Loucy (cell line): ENCODE data around the gene LHFPL3.

Experiments
- H2AFZ ChIP-seq: fragments of 200-600 bp; sonication (generic); 2 replicates; pipeline ENCODE4 v1.6.0; 2016; ENCODE audit warnings: antibody characterized with exemption, mild to moderate bottlenecking, low read length, moderate library complexity
- H3F3A ChIP-seq: fragments of 200-600 bp; 2 replicates; pipeline ENCODE4 v1.6.0; 2016; ENCODE audit warnings: antibody characterized with exemption, low read depth, mild to moderate bottlenecking
- H3K27me3 ChIP-seq: fragments of 200-600 bp; sonication (generic); 2 replicates; pipeline ENCODE4 v1.6.1; 2014; ENCODE audit warnings: low read length, mild to moderate bottlenecking; ENCODE audit not compliant: insufficient read depth, poor library complexity, severe bottlenecking
- H3K36me3 ChIP-seq: fragments of 200-600 bp; sonication (generic); 2 replicates; pipeline ENCODE4 v1.6.1; 2016; ENCODE audit warnings: low read length; ENCODE audit not compliant: insufficient read depth
- H3K4me1 ChIP-seq: fragments of 200-600 bp; sonication (generic); 2 replicates; pipeline ENCODE4 v1.5.1; 2014; ENCODE audit warnings: low read length, mild to moderate bottlenecking; ENCODE audit not compliant: insufficient read depth, poor library complexity, severe bottlenecking
- H3K4me2 ChIP-seq: fragments of 200-600 bp; sonication (generic); 2 replicates; pipeline ENCODE4 v1.6.0; 2014; ENCODE audit warnings: antibody characterized with exemption, low read length, low read depth, mild to moderate bottlenecking; ENCODE audit not compliant: poor library complexity, severe bottlenecking
- H3K4me3 ChIP-seq: fragments of 200-600 bp; sonication (generic); 2 replicates; pipeline ENCODE4 v1.5.1; 2014; ENCODE audit warnings: low read length, mild to moderate bottlenecking, mixed read lengths; ENCODE audit not compliant: poor library complexity, severe bottlenecking
- H3K79me2 ChIP-seq: fragments of 200-600 bp; sonication (generic); 2 replicates; pipeline ENCODE4 v1.6.1; 2014; ENCODE audit warnings: low read length; ENCODE audit not compliant: insufficient read depth
- H3K9ac ChIP-seq: fragments of 200-600 bp; sonication (generic); 2 replicates; pipeline ENCODE4 v1.6.0; 2014; ENCODE audit warnings: mild to moderate bottlenecking, low read depth, low read length, moderate library complexity; ENCODE audit not compliant: poor library complexity, severe bottlenecking
- H3K9me2 ChIP-seq: fragments of 200-600 bp; sonication (generic); replicated peaks from 2 replicates; pipeline ENCODE4 v1.6.1; 2016; ENCODE audit warnings: low read depth, low read length, mixed read lengths
- H3K9me3 ChIP-seq: fragments of 200-600 bp; sonication (generic); 2 replicates; pipeline ENCODE4 v1.6.1; 2014; ENCODE audit warnings: mild to moderate bottlenecking, antibody characterized with exemption, low read length, low read depth; ENCODE audit not compliant: insufficient read depth
- H4K20me1 ChIP-seq: fragments of 200-600 bp; sonication (generic); 2 replicates; pipeline ENCODE4 v1.6.0; 2014; ENCODE audit warnings: antibody characterized with exemption, low read length, mild to moderate bottlenecking; ENCODE audit not compliant: insufficient read depth, poor library complexity, severe bottlenecking
- CTCF ChIP-seq: fragments of 200-600 bp; sonication (generic); conservative IDR thresholded peaks from 2 replicates; pipeline ENCODE4 v1.5.1; 2014; ENCODE audit warnings: mild to moderate bottlenecking, antibody characterized with exemption, low read length
- EZH2phosphoT487 ChIP-seq: fragments of 200-600 bp; IDR thresholded peaks from 2 replicates; pipeline ENCODE4 v1.6.1; 2018; ENCODE audit warnings: antibody characterized with exemption, mild to moderate bottlenecking, moderate library complexity, borderline replicate concordance

The LHFPL3 gene

GRCh38 chr7:104328970-104329825, 795 bp downstream of the LHFPL3 start:
- no peak overlapping the region for H3K9ac ChIP-seq
- no peak overlapping the region for H3K4me3 ChIP-seq

GRCh38 chr7:104341546-104341945, 13.1 kb downstream of the LHFPL3 start:
- H3F3A ChIP-seq = no peaks in the 10 kb centered on the region
- no peak overlapping the region for H3K4me2 ChIP-seq
- no peak overlapping the region for H2AFZ ChIP-seq
- no peaks in the 10 kb centered on the region for H3K9me2 ChIP-seq
- no peaks in the 10 kb centered on the region for H3K79me2 ChIP-seq
- no peaks in the 10 kb centered on the region for H3K27me3 ChIP-seq
- no peak for TF ChIP-seq EZH2phosphoT487
- peak; percentile 62 for TF ChIP-seq CTCF
- H3K9me3 ChIP-seq = no peaks in the 10 kb centered on the region
- H4K20me1 ChIP-seq = no peaks in the 10 kb centered on the region
- no peak overlapping the region for H3K4me3 ChIP-seq
- no peaks in the 10 kb centered on the region for H3K4me1 ChIP-seq
- H3K36me3 ChIP-seq = no peaks in the 10 kb centered on the region
- H3K9ac ChIP-seq = no peak overlapping the region

More at GRCh38 chr7:104328970-104329825, 795 bp downstream of the LHFPL3 start:
- no peaks in the 10 kb centered on the region for H3K79me2 ChIP-seq
- H3K4me1 ChIP-seq = no peaks in the 10 kb centered on the region
- no peak overlapping the region for H3K4me2 ChIP-seq
- no peaks in the 10 kb centered on the region for H4K20me1 ChIP-seq
- no peaks in the 10 kb centered on the region for H3K9me2 ChIP-seq
- no peak for TF ChIP-seq CTCF
- TF ChIP-seq EZH2phosphoT487 = no peak
- H3K9me3 ChIP-seq = no peaks in the 10 kb centered on the region
- H3K36me3 ChIP-seq = no peaks in the 10 kb centered on the region
- no peaks in the 10 kb centered on the region for H3K27me3 ChIP-seq
- no peak overlapping the region for H2AFZ ChIP-seq
- no peaks in the 10 kb centered on the region for H3F3A ChIP-seq

GRCh38 chr7:104352736-104353135, 24.3 kb downstream of the LHFPL3 start:
- Histone ChIP-seq H3K4me1 (no peaks in the 10 kb centered on the region), H3K9ac (no peak overlapping the region), H4K20me1 (no peaks in the 10 kb centered on the region), H3K79me2 (no peaks in the 10 kb centered on the region), H3K36me3 (no peaks in the 10 kb centered on the region), H3K27me3 (no peaks in the 10 kb centered on the region), H3K4me2 (no peak overlapping the region), H2AFZ (no peak overlapping the region), H3K9me2 (no peaks in the 10 kb centered on the region), H3K4me3 (no peak overlapping the region), H3K9me3 (no peaks in the 10 kb centered on the region), H3F3A (no peaks in the 10 kb centered on the region)
- TF ChIP-seq CTCF (no peak), EZH2phosphoT487 (no peak)
